MM.1S (cell line): ENCODE results near the gene SLC35F1.
A peak's percentile ranks its signal among the peaks of the same experiment; 100 is the strongest.

Experiments
- DNase-seq: peaks from one replicate; pipeline ENCODE4 v3.0.0-alpha.2; 2015
- H2AFZ ChIP-seq: fragments of 300-600 bp; sonication (generic); 2 replicates; pipeline ENCODE4 v1.6.0; 2016; ENCODE audit warnings: antibody characterized with exemption, low read length
- H3F3A ChIP-seq: fragments of 300-600 bp; sonication (generic); 2 replicates; pipeline ENCODE4 v1.6.1; 2016; ENCODE audit warnings: mild to moderate bottlenecking, antibody characterized with exemption, low read length, moderate library complexity, mixed read lengths; ENCODE audit not compliant: insufficient read depth
- H3K27ac ChIP-seq: fragments of 300-600 bp; sonication (generic); 2 replicates; pipeline ENCODE4 v1.5.1; 2016; ENCODE audit warnings: mild to moderate bottlenecking, low read length
- H3K27me3 ChIP-seq: fragments of 300-600 bp; sonication (generic); replicated peaks from 2 replicates; pipeline ENCODE4 v1.6.0; 2016; ENCODE audit warnings: low read length; ENCODE audit not compliant: insufficient read depth
- H3K36me3 ChIP-seq: fragments of 300-600 bp; sonication (generic); replicated peaks from 2 replicates; pipeline ENCODE4 v1.6.1; 2016; ENCODE audit warnings: mild to moderate bottlenecking, low read length, mixed read lengths; ENCODE audit not compliant: insufficient read depth
- H3K4me1 ChIP-seq: fragments of 300-600 bp; sonication (generic); 2 replicates; pipeline ENCODE4 v1.6.1; 2016; ENCODE audit warnings: low read length, mixed read lengths
- H3K4me2 ChIP-seq: fragments of 300-600 bp; sonication (generic); 2 replicates; pipeline ENCODE4 v1.6.0; 2016; ENCODE audit warnings: low read depth, low read length
- H3K4me3 ChIP-seq: fragments of 300-600 bp; sonication (generic); 2 replicates; pipeline ENCODE4 v1.5.1; 2016; ENCODE audit warnings: low read length, mixed read lengths
- H3K79me2 ChIP-seq: fragments of 300-600 bp; sonication (generic); 2 replicates; pipeline ENCODE4 v1.6.1; 2016; ENCODE audit warnings: mixed run types, low read length, mixed read lengths
- H3K9ac ChIP-seq: fragments of 300-600 bp; sonication (generic); 2 replicates; pipeline ENCODE4 v1.6.1; 2016; ENCODE audit warnings: low read length, mixed read lengths
- H3K9me2 ChIP-seq: fragments of 300-600 bp; sonication (generic); replicated peaks from 2 replicates; pipeline ENCODE4 v1.6.1; 2016; ENCODE audit warnings: mild to moderate bottlenecking, low read length, mixed read lengths; ENCODE audit not compliant: insufficient read depth
- H3K9me3 ChIP-seq: fragments of 300-600 bp; sonication (generic); replicated peaks from 2 replicates; pipeline ENCODE4 v1.6.1; 2016; ENCODE audit warnings: mild to moderate bottlenecking, low read length, mixed read lengths; ENCODE audit not compliant: insufficient read depth
- H4K20me1 ChIP-seq: fragments of 300-600 bp; sonication (generic); 2 replicates; pipeline ENCODE4 v1.6.1; 2016; ENCODE audit warnings: mild to moderate bottlenecking, low read length, moderate library complexity, mixed read lengths; ENCODE audit not compliant: insufficient read depth
- EZH2 ChIP-seq: fragments of 300-600 bp; sonication (generic); optimal IDR thresholded peaks from 2 replicates; pipeline ENCODE3; 2017; ENCODE audit warnings: low read depth, mild to moderate bottlenecking, antibody characterized with exemption, low read length, mixed read lengths
- EZH2phosphoT487 ChIP-seq: fragments of 300-600 bp; sonication (generic); IDR thresholded peaks from 2 replicates; pipeline ENCODE4 v1.6.1; 2018; ENCODE audit warnings: antibody characterized with exemption, low read length
- TF ChIP-seq, protein P1 (sequence below): fragments of 300-600 bp; sonication (generic); IDR thresholded peaks from 2 replicates; pipeline ENCODE4 v1.5.1; 2016; ENCODE audit warnings: antibody characterized with exemption, low read length, mixed read lengths

SLC35F1 gene

GRCh38 chr6:118269659-118270058, 362.6 kb downstream of the SLC35F1 start:
- Histone ChIP-seq H3K9ac (no peak overlapping the region), H2AFZ (no peak overlapping the region), H4K20me1 (no peaks in the 10 kb centered on the region), H3K9me3 (no peaks in the 10 kb centered on the region), H3K79me2 (no peaks in the 10 kb centered on the region), H3K4me3 (no peak overlapping the region), H3K4me2 (no peak overlapping the region), H3K27ac (no peak overlapping the region), H3F3A (no peaks in the 10 kb centered on the region), H3K36me3 (no peaks in the 10 kb centered on the region), H3K27me3 (no peaks in the 10 kb centered on the region), H3K9me2 (no peaks in the 10 kb centered on the region), H3K4me1 (no peaks in the 10 kb centered on the region)
- DNase-seq: no peak
- TF ChIP-seq, protein P1, sequence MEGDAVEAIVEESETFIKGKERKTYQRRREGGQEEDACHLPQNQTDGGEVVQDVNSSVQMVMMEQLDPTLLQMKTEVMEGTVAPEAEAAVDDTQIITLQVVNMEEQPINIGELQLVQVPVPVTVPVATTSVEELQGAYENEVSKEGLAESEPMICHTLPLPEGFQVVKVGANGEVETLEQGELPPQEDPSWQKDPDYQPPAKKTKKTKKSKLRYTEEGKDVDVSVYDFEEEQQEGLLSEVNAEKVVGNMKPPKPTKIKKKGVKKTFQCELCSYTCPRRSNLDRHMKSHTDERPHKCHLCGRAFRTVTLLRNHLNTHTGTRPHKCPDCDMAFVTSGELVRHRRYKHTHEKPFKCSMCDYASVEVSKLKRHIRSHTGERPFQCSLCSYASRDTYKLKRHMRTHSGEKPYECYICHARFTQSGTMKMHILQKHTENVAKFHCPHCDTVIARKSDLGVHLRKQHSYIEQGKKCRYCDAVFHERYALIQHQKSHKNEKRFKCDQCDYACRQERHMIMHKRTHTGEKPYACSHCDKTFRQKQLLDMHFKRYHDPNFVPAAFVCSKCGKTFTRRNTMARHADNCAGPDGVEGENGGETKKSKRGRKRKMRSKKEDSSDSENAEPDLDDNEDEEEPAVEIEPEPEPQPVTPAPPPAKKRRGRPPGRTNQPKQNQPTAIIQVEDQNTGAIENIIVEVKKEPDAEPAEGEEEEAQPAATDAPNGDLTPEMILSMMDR: no peak
- no peak for TF ChIP-seq EZH2phosphoT487
- no peak for TF ChIP-seq EZH2

GRCh38 chr6:118277631-118278030, 370.6 kb downstream of the SLC35F1 start:
- H3K4me1 ChIP-seq: no peaks in the 10 kb centered on the region
- H3K79me2 ChIP-seq: no peaks in the 10 kb centered on the region
- no peaks in the 10 kb centered on the region for H3F3A ChIP-seq
- H3K36me3 ChIP-seq: no peaks in the 10 kb centered on the region
- H3K4me3 ChIP-seq: no peak overlapping the region
- DNase-seq: no peak
- no peaks in the 10 kb centered on the region for H4K20me1 ChIP-seq
- H2AFZ ChIP-seq: no peak overlapping the region
- TF ChIP-seq EZH2 (no peak), EZH2phosphoT487 (no peak)
- TF ChIP-seq, protein P1: no peak
- no peaks in the 10 kb centered on the region for H3K9me2 ChIP-seq
- H3K27ac ChIP-seq: no peak overlapping the region
- no peaks in the 10 kb centered on the region; the same call in 1 of the 2 replicates for H3K9me3 ChIP-seq
- H3K4me2 ChIP-seq: no peak overlapping the region
- no peaks in the 10 kb centered on the region for H3K27me3 ChIP-seq
- H3K9ac ChIP-seq: no peak overlapping the region

DNA sequence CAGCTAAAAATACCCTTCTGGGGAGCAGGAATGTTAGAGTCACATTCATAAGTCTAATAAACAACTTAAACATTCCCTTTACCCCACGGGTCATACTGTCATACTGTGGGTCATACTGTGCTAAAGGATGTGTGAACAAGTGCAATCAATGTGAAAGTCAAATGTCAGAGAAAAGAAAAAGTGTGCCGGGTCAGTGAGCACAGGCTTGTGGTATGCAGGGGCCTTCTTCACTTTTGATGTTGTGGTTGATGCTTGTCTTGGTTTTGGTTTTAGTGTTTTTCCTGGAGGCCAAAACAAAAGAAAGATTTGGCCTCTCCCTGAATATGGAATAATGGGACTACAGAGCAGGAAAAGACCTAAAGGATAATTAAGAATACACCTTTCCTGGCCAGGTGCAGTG, 373.1 kb downstream of the SLC35F1 start:
- Histone ChIP-seq H3K79me2 (no peaks in the 10 kb centered on the region), H3K9me3 (no peaks in the 10 kb centered on the region; the same call in 1 of the 2 replicates), H3K4me2 (no peak overlapping the region), H3K27me3 (no peaks in the 10 kb centered on the region), H3K27ac (no peak overlapping the region), H3K9me2 (no peaks in the 10 kb centered on the region), H3F3A (no peaks in the 10 kb centered on the region), H3K4me1 (no peaks in the 10 kb centered on the region), H2AFZ (no peak overlapping the region), H3K36me3 (no peaks in the 10 kb centered on the region), H3K4me3 (no peak overlapping the region), H3K9ac (no peak overlapping the region), H4K20me1 (no peaks in the 10 kb centered on the region)
- TF ChIP-seq, protein P1: no peak
- no peak for TF ChIP-seq EZH2phosphoT487
- no peak for TF ChIP-seq EZH2
- peak; percentile 13 for DNase-seq
